ENCODE data around the gene MMADHC.

- TF ChIP-seq MEF2D (CRISPR knock-in tag; IDR thresholded peaks at IDR 0.05) (no peak), CEBPB (IDR thresholded peaks at IDR 0.05; ENCODE audit: borderline replicate concordance, low read depth, low read length) (no peak), JUNB (CRISPR knock-in tag; IDR thresholded peaks at IDR 0.05; ENCODE audit: borderline replicate concordance) (no peak), TBL1XR1 (IDR thresholded peaks at IDR 0.05; ENCODE audit: borderline replicate concordance, low read length, partially characterized antibody) (no peak), MEIS1 (CRISPR knock-in tag; IDR thresholded peaks at IDR 0.05; ENCODE audit: borderline replicate concordance) (no peak), TCF12 (IDR thresholded peaks at IDR 0.05) (no peak), TCF12 (CRISPR knock-in tag; IDR thresholded peaks at IDR 0.05) (no peak), HNF4G (IDR thresholded peaks at IDR 0.05; ENCODE audit: borderline replicate concordance, low read depth, low read length) (no peak), HNF4G (CRISPR knock-in tag; IDR thresholded peaks at IDR 0.05; ENCODE audit: borderline replicate concordance, low read depth) (no peak), ARID3A (IDR thresholded peaks at IDR 0.05; ENCODE audit: low read depth, low read length) (no peak), SP1 (IDR thresholded peaks at IDR 0.05) (no peak), SP1 (CRISPR knock-in tag; IDR thresholded peaks at IDR 0.05) (no peak), POLR2A (IDR thresholded peaks at IDR 0.05; ENCODE audit: insufficient read depth in 1 of 2, low read depth in 2 of 2, low read length in 2 of 2) (no peak)
- TF ChIP-seq, protein P1, sequence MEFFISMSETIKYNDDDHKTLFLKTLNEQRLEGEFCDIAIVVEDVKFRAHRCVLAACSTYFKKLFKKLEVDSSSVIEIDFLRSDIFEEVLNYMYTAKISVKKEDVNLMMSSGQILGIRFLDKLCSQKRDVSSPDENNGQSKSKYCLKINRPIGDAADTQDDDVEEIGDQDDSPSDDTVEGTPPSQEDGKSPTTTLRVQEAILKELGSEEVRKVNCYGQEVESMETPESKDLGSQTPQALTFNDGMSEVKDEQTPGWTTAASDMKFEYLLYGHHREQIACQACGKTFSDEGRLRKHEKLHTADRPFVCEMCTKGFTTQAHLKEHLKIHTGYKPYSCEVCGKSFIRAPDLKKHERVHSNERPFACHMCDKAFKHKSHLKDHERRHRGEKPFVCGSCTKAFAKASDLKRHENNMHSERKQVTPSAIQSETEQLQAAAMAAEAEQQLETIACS (CRISPR knock-in tag; IDR thresholded peaks at IDR 0.05): no peak
These were observed 50.9 kb downstream of the MMADHC start for GRCh38 chr2:149536649-149537048.

Measured in HepG2 (cell line).